Uterus (tissue), 4 donors: ENCODE measurements around the gene CNTNAP5. TPM values are rescaled to one million over a fixed set of nuclear protein-coding genes. Genes with fewer than 3 reads are reported as not detected.

Experiments used
- DNase-seq, 2 donors: peaks; one replicate each; pipeline ENCODE4 v3.0.0-alpha.2; 2019 to 2020
- H3K27ac ChIP-seq, 2 donors: fragments of 200-600 bp; sonication (generic); 1 replicate in 1 of 2; 2 replicates in 1 of 2; pipeline ENCODE4 v1.5.1; 2016 to 2018
- H3K27me3 ChIP-seq, 2 donors: fragments of 200-600 bp; sonication (generic); one replicate each; pipeline ENCODE4 v1.5.1; 2018 to 2019; ENCODE audit warnings: control low read depth in 1 of 2
- H3K36me3 ChIP-seq, 2 donors: fragments of 200-600 bp; sonication (generic); one replicate each; pipeline ENCODE4 v1.5.1; 2019; ENCODE audit warnings: control low read depth in 1 of 2
- H3K4me1 ChIP-seq, 2 donors: fragments of 200-600 bp; sonication (generic); one replicate each; pipeline ENCODE4 v1.5.1; 2018 to 2019; ENCODE audit warnings: control low read depth in 1 of 2
- H3K4me3 ChIP-seq, 2 donors: fragments of 200-600 bp; sonication (generic); 1 replicate in 1 of 2; 2 replicates in 1 of 2; pipeline ENCODE4 v1.5.1; 2018 to 2019; ENCODE audit warnings: mild to moderate bottlenecking in 1 of 2
- H3K9me3 ChIP-seq, 2 donors: fragments of 200-600 bp; sonication (generic); one replicate each; pipeline ENCODE4 v1.5.1; 2019; ENCODE audit warnings: control low read depth in 1 of 2
- CTCF ChIP-seq, 4 experiments: fragments of 200-600 bp in 2 of 4; fragments of 450-650 bp in 2 of 4; sonication (generic) in 2 of 4; IDR thresholded peaks; one replicate each; pipeline ENCODE4 v1.5.1; 2016 to 2019; ENCODE audit warnings: antibody characterized with exemption in 4 of 4, mild to moderate bottlenecking in 2 of 4, moderate library complexity in 1 of 4
- POLR2A ChIP-seq, 2 donors: fragments of 450-650 bp; IDR thresholded peaks; one replicate each; pipeline ENCODE4 v1.6.1; 2016; ENCODE audit warnings: antibody characterized with exemption in 2 of 2, mild to moderate bottlenecking in 1 of 2, moderate library complexity in 1 of 2
- intact Hi-C: fragments of 100-400 bp; cut with DNase I; formaldehyde crosslinking; loops from one replicate; pipeline ENCODE4 v1.15.1; 2023; ENCODE audit warnings: low total_unique reads
- total RNA-seq, 4 donors: library from RNA; depleted of rRNA in 3 of 4; stranded (reverse); fragments of >200 nt in 3 of 4; gene quantifications; one replicate each; pipeline versions ENCODE4 v1.1.0 to v1.2.4, GENCODE V29; 2014 to 2023
- donor health status: DM: yes; HTN: yes; CAD: no.

CNTNAP5 gene
- total RNA-seq, 4 donors from 2014 or later = 1.4 TPM; not detected in 3

DNA sequence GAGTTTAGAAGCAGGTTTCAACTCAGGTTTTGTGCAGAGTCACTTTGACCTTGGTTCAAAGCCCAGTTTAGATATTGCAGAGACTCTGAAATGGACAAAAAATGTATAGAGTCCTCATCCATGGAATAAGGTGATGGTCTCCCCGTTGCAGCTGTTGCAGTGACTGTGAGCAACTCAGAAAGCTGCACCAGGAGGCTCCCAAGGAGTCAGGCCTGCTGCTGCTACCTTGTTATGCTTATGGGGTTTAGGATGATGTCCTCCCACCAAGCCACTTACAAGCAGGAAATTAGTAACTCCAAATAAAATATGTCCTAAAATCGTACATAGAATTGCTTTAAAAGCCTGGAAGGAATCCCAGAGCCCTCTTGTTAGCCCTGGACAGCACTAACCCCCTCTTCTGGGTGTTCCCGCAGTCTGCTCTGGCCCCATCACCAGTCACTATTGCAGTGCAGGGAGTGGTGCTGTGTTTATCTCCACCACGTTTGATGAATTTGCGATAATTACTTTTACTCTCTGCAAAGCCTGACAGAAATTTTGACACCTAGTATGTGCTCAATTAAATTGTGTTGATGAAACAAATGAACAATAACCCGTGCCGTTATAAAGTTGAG lies 189.0 kb downstream of the CNTNAP5 start:
- H3K4me3 ChIP-seq = no peak overlapping the region
- DNase-seq = no peak
- intact Hi-C loops = no loop called here
- H3K27me3 ChIP-seq = no peaks in the 10 kb centered on the region
- no peaks in the 10 kb centered on the region for H3K4me1 ChIP-seq
- TF ChIP-seq CTCF (IDR thresholded peaks at IDR 0.05) (no peak), POLR2A (IDR thresholded peaks at IDR 0.05) (no peak)
- H3K27ac ChIP-seq = no peak overlapping the region
- no peaks in the 10 kb centered on the region for H3K36me3 ChIP-seq
- no peaks in the 10 kb centered on the region for H3K9me3 ChIP-seq

GRCh38 chr2:124246170-124246569 lies 221.1 kb downstream of the CNTNAP5 start:
- no peak for DNase-seq
- no peak overlapping the region for H3K4me3 ChIP-seq
- no peaks in the 10 kb centered on the region for H3K4me1 ChIP-seq
- intact Hi-C loops = no loop called here
- no peaks in the 10 kb centered on the region for H3K9me3 ChIP-seq
- H3K27ac ChIP-seq = no peak overlapping the region
- no peaks in the 10 kb centered on the region for H3K27me3 ChIP-seq
- TF ChIP-seq POLR2A (IDR thresholded peaks at IDR 0.05) = no peak
- H3K36me3 ChIP-seq = no peaks in the 10 kb centered on the region

- DNase-seq = no peak
- no peaks in the 10 kb centered on the region for H3K27me3 ChIP-seq
- H3K4me3 ChIP-seq = no peak overlapping the region
- H3K4me1 ChIP-seq = no peaks in the 10 kb centered on the region
- H3K36me3 ChIP-seq = no peaks in the 10 kb centered on the region
- H3K27ac ChIP-seq = no peak overlapping the region
- TF ChIP-seq CTCF (IDR thresholded peaks at IDR 0.05) (no peak), POLR2A (IDR thresholded peaks at IDR 0.05) (no peak)
- no peaks in the 10 kb centered on the region for H3K9me3 ChIP-seq
- intact Hi-C loops = no loop called here
Measured at GRCh38 chr2:124248386-124248785, 223.3 kb downstream of the CNTNAP5 start.

- Histone ChIP-seq H3K27me3 (no peaks in the 10 kb centered on the region), H3K9me3 (no peaks in the 10 kb centered on the region), H3K36me3 (no peaks in the 10 kb centered on the region), H3K27ac (no peak overlapping the region), H3K4me1 (no peaks in the 10 kb centered on the region), H3K4me3 (no peak overlapping the region)
- TF ChIP-seq POLR2A (IDR thresholded peaks at IDR 0.05) (no peak), CTCF (IDR thresholded peaks at IDR 0.05) (no peak)
- DNase-seq = no peak
- intact Hi-C loops = no loop called here
Measured at GRCh38 chr2:124250433-124250832, 225.3 kb downstream of the CNTNAP5 start.

DNA sequence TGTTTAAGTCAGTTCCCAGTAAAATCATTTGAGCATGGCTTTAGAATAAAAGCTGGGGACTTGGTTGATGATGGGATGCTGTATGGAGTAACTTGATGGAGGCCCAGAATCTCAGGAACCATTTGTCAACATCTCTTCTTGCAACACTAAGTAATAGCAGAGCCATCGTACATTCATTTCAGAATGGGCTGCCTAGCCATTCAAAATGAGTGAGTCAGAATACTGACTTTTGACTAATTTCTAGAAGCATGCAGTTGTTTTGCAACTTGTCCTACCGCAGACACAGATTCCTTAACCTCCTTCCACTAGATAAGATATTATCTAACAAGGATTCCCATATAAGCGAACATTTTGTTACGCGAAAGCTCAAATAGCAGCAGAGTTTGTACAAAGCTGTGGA lies 229.5 kb downstream of the CNTNAP5 start:
- Histone ChIP-seq H3K4me3 (no peak overlapping the region), H3K27me3 (no peaks in the 10 kb centered on the region), H3K27ac (no peak overlapping the region), H3K9me3 (no peaks in the 10 kb centered on the region), H3K4me1 (no peaks in the 10 kb centered on the region), H3K36me3 (no peaks in the 10 kb centered on the region)
- TF ChIP-seq POLR2A (IDR thresholded peaks at IDR 0.05) = no peak
- no peak for TF ChIP-seq CTCF (IDR thresholded peaks at IDR 0.05)
- DNase-seq = no peak
- intact Hi-C loops = no loop called here

- no peak for TF ChIP-seq CTCF (IDR thresholded peaks at IDR 0.05)
- intact Hi-C loops = no loop called here
- no peak overlapping the region for H3K4me3 ChIP-seq
- no peaks in the 10 kb centered on the region for H3K27me3 ChIP-seq
- no peaks in the 10 kb centered on the region for H3K9me3 ChIP-seq
- no peak overlapping the region for H3K27ac ChIP-seq
- no peak for DNase-seq
- no peaks in the 10 kb centered on the region for H3K36me3 ChIP-seq
- no peaks in the 10 kb centered on the region for H3K4me1 ChIP-seq
Measured at GRCh38 chr2:124257120-124257519, 232.0 kb downstream of the CNTNAP5 start.
